ENCODE measurements around the gene IPPK. TPM values are rescaled to one million over a fixed set of nuclear protein-coding genes. Genes with fewer than 3 reads are reported as not detected.
"Not testable (repeated sequence)": the region's sequence is repeated elsewhere in the genome, so short reads cannot be mapped to it uniquely, and the experiment has no call there.

The IPPK gene
- total RNA-seq, 1 donor from 2014 or later, result 17.2 TPM

DNA sequence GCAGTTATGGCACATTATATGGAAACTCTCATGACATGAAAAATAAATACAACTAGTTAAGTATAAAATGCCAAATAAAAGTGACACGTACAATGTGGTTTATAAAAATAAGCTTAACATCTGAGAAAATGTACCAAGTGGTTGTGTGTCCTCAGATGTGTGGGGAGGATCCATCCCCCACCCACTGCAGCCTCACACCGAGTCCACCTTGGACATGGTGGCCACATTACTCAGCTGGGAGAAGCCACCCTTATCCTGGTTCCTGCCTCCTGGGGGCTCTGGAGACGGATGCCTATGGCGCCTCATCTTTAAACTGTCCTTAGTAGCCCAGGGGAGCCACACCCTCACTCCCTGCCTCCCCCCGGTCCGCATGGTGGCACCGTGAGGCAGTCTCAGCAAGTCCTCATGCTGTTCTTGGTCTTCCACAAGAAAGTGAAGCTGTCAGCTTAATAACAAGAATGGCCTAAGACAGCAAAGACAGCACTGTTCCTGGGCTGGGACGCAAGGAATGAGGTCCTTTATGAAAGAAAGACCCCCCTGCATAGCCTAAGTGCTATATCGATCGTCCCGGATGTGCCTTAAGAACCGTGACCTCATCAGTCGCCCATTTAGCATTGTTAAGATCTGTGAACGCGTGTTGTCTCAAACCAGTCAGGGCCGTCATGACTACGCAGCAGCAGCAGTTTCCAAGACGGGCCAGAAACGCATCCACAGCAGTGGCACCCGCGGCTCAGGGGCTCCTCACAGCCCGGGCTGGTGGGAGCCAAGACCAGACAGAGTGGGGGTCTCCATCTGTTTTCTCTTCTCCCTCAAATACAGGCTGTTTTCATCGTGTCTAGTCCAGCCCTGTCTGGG, 56.4 kb downstream of the IPPK start:
- DNase-seq, result no peak

DNA sequence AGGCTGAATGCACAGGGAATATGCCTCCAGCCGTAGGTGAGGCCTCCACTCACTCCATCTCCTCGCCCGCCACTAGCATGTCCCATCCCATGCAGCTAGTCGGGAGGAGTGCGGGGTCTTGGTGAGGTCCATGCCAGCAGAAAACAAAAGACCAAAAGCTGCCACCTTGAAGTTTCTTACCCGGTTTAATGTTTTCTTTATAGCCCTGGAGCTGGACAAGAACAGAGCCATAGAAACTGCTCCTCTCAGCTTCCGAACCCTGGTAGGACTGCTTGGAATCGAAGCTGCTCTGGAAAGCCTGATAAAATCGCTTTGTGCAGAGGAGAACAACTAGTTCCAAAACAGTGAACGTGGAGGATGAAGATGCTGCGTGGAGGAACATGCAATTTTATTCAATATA, 57.1 kb downstream of the IPPK start:
- DNase-seq, result no peak

DNA sequence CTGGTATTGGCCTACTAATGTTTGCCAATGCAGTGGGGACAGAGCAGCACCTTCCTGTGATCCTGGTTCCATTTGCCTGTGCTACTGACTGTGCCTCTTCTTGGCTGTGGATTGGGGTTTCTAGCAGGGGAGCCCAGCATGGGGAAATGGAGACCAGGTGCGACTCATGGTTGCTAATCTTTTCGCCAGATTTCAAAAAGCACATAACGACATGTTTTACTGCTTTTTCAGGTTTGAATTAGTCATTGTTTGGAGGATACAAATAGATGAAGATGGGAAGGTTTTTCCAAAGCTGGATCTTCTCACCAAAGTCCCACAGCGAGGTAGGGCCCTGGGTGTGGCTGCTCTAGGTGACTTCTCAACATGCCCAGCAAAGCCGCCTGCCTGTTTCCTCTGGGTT, 57.6 kb downstream of the IPPK start:
- no peak for DNase-seq

GRCh38 chr9:92611621-92612285, 58.2 kb downstream of the IPPK start:
- peak; percentile 12 for DNase-seq

DNA sequence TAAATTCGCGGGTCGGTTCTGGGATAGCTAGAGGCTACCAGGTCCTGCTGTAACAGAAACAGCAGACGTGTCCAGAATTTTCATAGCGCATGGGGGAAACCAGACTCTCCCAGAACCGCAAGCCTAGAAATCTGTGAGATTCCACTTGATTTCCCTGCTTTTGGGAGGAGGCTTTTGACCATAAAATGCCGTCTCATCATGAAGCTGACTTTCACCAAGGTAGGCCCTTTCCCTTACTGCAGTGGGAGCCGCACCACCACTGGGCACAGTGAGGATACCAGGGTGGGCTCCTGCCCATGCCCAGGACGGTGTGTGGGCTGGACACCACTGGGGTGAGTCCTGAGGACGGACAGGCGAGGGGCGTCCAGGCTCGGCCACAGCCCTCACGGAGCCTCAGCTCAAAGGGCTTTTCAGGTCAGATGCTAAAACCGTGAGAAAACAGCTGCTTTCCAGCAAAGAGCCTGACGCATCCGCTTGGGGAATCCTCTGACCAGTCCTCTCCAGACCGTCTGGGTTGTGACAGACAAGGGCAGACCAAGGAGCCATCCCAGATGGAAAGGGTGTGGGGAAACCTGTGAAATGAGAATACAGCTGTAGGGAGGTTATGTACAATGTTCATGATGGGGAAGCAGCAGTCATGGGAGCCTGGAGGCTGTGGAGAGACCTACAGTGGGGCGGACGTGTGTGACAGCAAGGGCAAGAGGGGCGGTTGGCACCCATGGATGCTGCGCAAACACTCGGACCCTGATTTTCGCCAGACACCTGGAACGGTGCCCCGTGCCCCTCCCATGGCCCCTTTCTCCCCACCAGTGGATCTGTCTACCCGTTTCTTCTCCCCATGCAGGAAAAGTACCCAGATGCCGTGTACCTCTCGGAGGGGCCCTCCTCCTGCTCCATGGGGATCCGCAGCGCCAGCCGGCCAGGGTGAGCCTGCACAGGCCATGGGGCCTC, 59.2 kb downstream of the IPPK start:
- no peak for DNase-seq

DNA sequence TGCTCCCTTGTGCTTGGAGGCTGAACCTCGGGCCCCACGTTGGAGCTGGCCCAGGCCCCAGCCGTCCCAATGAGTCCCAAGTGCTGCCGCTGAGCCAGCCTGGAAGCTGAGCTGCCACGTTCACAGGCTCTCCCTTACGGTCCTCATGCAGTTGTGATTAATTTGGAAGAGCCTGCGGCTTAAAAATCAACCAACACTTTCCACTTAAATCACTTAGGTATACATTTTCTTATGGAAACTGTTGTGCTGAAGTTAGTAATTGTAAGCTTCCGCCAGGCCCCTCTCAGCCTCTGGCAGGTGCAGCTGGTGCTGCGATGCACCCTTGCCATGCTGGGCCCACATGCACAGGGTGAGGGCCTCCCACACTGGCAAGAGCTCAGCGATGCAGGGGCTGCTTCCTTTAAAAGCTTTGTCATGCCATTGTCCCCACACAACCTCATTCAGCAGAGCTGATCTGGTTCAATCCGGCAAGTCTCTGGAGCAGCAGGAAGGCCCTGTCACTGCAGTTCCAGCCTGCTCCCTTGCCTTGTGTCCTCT, 61.0 kb downstream of the IPPK start:
- peak; percentile 79 for DNase-seq

- peak; percentile 77 for DNase-seq
Measured at GRCh38 chr9:92608241-92608908, 61.6 kb downstream of the IPPK start.

- DNase-seq, result peak; percentile 96
Measured at GRCh38 chr9:92607773-92608172, 62.2 kb downstream of the IPPK start.

DNA sequence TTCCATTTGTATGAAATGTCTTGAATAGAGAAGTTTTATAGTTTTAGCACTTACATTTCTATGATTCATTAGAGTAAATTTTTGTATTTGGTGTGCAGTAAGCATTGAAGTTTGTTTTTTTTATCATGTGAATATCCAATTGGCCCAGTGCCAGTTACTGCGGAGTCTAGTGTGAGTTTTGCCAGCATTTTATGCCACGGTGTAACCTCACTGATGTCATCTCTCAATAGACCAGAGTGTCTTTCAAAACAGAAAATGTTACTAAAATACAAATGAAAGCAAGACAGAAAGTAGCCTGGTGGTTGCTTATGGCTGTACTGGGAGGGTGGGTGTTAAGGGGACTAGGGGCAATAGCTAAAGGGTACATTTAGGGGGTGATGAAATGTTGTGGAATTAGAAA, 62.8 kb downstream of the IPPK start:
- peak; percentile 77 for DNase-seq

GRCh38 chr9:92605224-92605623, 64.7 kb downstream of the IPPK start:
- no peak for DNase-seq

GRCh38 chr9:92603990-92604389, 65.9 kb downstream of the IPPK start:
- DNase-seq, result no peak

DNA sequence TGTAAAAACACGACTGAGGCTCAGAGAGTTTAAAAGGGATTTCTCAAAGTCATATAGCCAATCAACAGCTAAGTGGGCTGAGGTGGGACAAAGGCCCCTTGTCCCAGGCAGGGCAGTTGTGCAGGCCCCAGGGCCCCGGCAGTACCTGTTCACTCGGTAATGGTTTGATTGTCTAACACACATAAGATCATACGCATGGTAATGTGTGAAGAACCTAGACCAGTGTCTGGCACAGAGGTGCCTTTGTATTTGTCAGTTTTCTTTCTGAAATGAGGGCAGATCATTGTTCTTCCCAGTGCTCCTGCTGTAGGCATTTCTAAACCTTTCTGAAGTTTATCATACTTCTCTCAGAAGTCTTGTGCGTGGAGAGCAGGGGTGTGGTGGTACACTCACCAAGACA, 66.8 kb downstream of the IPPK start:
- no peak for DNase-seq

- DNase-seq, result no peak
Measured at GRCh38 chr9:92602413-92602812, 67.5 kb downstream of the IPPK start.

GRCh38 chr9:92601451-92601850, 68.5 kb downstream of the IPPK start:
- DNase-seq, result no peak

- peak; percentile 38 for DNase-seq
Measured at GRCh38 chr9:92600462-92601261, 69.3 kb downstream of the IPPK start.

DNA sequence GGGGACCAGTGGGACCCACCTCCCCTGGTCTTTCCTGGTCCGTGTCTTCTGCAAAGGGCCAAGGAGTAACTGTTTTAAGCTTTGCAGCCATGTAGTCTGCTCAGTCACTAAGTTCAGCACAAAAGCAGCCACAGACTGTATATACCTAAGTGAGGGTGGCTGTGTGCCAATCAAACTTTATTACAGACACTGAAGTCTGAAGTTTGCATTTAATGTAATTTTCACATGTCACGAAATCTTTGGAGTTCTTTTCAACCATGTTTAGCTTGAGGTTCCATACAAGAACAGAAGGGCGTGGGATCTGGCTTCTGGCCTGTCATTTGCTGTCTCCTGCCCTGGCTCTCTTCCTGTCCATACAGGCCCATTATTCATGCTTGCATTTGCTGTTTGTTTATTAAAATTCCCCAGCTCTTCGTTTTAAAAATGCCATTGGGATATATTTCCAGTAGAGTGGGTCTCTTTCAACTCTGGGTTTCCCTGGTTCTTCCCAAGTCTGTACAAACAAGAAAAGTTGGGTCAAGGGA, 69.9 kb downstream of the IPPK start:
- no peak for DNase-seq

- DNase-seq, result no peak
Measured at GRCh38 chr9:92598382-92598781, 71.5 kb downstream of the IPPK start.

- DNase-seq, result no peak
Measured at GRCh38 chr9:92595930-92596329, 74.0 kb downstream of the IPPK start.

DNA sequence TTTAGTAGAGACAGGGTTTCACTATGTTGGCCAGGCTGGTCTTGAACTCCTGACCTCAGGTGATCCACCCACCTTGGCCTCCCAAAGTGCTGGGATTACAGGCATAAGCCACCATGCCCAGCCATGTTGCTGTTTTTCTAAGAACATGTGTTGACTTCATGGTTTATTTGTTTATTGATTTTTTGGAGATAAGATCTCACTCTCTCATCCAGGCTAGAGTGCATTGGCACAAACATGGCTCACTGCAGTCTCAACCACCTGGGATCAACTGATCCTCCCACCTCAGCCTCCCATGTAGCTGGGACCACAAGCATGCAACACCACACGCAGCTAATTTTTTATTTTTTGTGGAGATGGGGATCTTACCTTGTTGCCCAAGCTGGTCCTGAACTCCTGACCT, 74.9 kb downstream of the IPPK start:
- DNase-seq, result not testable (repeated sequence)

Data from skin of body (tissue), 2 donors.